Measurements from ENCODE around the gene PAPSS2. TPM values are rescaled to one million over a fixed set of nuclear protein-coding genes. Genes with fewer than 3 reads are reported as not detected.
"Not testable (repeated sequence)": the region's sequence is repeated elsewhere in the genome, so short reads cannot be mapped to it uniquely, and the experiment has no call there.

The PAPSS2 gene
- total RNA-seq, 1 experiment from 2014 or later: 209 TPM

GRCh38 chr10:87739703-87740102 is 80.0 kb downstream of the PAPSS2 start:
- no peak for DNase-seq (ENCODE audit: extremely low read depth, low read depth)

- DNase-seq (ENCODE audit: extremely low read depth, low read depth): no peak
These were observed 80.6 kb downstream of the PAPSS2 start for GRCh38 chr10:87740254-87740655.

- DNase-seq (ENCODE audit: extremely low read depth, low read depth): not testable (repeated sequence)
These were observed 83.4 kb downstream of the PAPSS2 start for GRCh38 chr10:87742992-87743610.

GRCh38 chr10:87744606-87745005 is 84.9 kb downstream of the PAPSS2 start:
- no peak for DNase-seq (ENCODE audit: extremely low read depth, low read depth)

- DNase-seq (ENCODE audit: extremely low read depth, low read depth): no peak
These were observed 87.2 kb downstream of the PAPSS2 start for GRCh38 chr10:87746911-87747310.

- not testable (repeated sequence) for DNase-seq (ENCODE audit: extremely low read depth, low read depth)
These were observed 88.6 kb downstream of the PAPSS2 start for GRCh38 chr10:87748244-87748643.

GRCh38 chr10:87750001-87750671 is 90.5 kb downstream of the PAPSS2 start:
- no peak for DNase-seq (ENCODE audit: extremely low read depth, low read depth)

- no peak for DNase-seq (ENCODE audit: extremely low read depth, low read depth)
These were observed 91.1 kb downstream of the PAPSS2 start for GRCh38 chr10:87750817-87751216.

- no peak for DNase-seq (ENCODE audit: extremely low read depth, low read depth)
These were observed 91.6 kb downstream of the PAPSS2 start for GRCh38 chr10:87751274-87751673.

- DNase-seq (ENCODE audit: extremely low read depth, low read depth): no peak
These were observed 92.9 kb downstream of the PAPSS2 start for GRCh38 chr10:87752566-87752965.

GRCh38 chr10:87753995-87754866 is 94.6 kb downstream of the PAPSS2 start:
- no peak for DNase-seq (ENCODE audit: extremely low read depth, low read depth)

- DNase-seq (ENCODE audit: extremely low read depth, low read depth): no peak
These were observed 98.0 kb downstream of the PAPSS2 start for GRCh38 chr10:87757685-87758084.

- no peak for DNase-seq (ENCODE audit: extremely low read depth, low read depth)
These were observed 99.9 kb downstream of the PAPSS2 start for GRCh38 chr10:87759551-87759950.

GRCh38 chr10:87760195-87760905 is 100.7 kb downstream of the PAPSS2 start:
- no peak for DNase-seq (ENCODE audit: extremely low read depth, low read depth)

- DNase-seq (ENCODE audit: extremely low read depth, low read depth): no peak
These were observed 101.5 kb downstream of the PAPSS2 start for GRCh38 chr10:87761153-87761552.

GRCh38 chr10:87761892-87762291 is 102.2 kb downstream of the PAPSS2 start:
- peak; percentile 59 for DNase-seq (ENCODE audit: extremely low read depth, low read depth)

- DNase-seq (ENCODE audit: extremely low read depth, low read depth): no peak
These were observed 103.6 kb downstream of the PAPSS2 start for GRCh38 chr10:87763086-87763861.

- DNase-seq (ENCODE audit: extremely low read depth, low read depth): no peak
These were observed 104.6 kb downstream of the PAPSS2 start for GRCh38 chr10:87764072-87764934.

Data from NCI-H460 (cell line).